ENCODE results near the gene LMO2.

DNA sequence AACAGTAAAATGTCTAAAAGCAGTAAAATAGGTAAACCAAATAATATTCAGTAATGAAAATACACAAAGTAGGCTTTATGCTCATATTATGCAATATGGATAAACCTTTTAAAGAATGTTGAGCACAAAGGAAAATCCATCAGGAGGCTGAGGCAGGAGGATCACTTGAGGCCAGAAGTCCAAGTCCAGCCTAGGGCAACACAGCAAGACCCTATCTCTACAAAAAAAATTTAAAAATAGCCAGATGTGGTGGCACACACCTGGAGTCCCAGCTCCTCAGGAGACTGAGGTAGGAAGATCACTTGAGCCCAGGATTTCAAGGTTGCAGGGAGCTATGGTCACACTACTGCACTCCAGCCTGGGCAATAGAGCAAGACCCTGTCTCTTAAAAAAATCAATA, 17.7 kb upstream of the LMO2 start:
- TF ChIP-seq, protein P1, sequence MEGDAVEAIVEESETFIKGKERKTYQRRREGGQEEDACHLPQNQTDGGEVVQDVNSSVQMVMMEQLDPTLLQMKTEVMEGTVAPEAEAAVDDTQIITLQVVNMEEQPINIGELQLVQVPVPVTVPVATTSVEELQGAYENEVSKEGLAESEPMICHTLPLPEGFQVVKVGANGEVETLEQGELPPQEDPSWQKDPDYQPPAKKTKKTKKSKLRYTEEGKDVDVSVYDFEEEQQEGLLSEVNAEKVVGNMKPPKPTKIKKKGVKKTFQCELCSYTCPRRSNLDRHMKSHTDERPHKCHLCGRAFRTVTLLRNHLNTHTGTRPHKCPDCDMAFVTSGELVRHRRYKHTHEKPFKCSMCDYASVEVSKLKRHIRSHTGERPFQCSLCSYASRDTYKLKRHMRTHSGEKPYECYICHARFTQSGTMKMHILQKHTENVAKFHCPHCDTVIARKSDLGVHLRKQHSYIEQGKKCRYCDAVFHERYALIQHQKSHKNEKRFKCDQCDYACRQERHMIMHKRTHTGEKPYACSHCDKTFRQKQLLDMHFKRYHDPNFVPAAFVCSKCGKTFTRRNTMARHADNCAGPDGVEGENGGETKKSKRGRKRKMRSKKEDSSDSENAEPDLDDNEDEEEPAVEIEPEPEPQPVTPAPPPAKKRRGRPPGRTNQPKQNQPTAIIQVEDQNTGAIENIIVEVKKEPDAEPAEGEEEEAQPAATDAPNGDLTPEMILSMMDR (IDR thresholded peaks at IDR 0.05) = no peak
- TF ChIP-seq SIN3A (IDR thresholded peaks at IDR 0.05; ENCODE audit: borderline replicate concordance, insufficient read depth, low read depth, low read length) = no peak
- no peak for TF ChIP-seq POLR2AphosphoS5 (IDR thresholded peaks at IDR 0.05; ENCODE audit: low read depth, low read length)
